H9 (cell line): ENCODE measurements around the gene IGFALS. TPM values are rescaled to one million over a fixed set of nuclear protein-coding genes. Genes with fewer than 3 reads are reported as not detected.

ENCODE experiments used
- DNase-seq: peaks from one replicate; pipeline ENCODE4 v3.0.0-alpha.2; 2017
- H2AFZ ChIP-seq: one replicate; pipeline ENCODE4 v1.6.1; 2013; ENCODE audit warnings: mild to moderate bottlenecking, low read length, control low read depth, moderate library complexity
- H2AK5ac ChIP-seq: 2 replicates; pipeline ENCODE4 v1.6.1; 2013; ENCODE audit warnings: low read length, control low read depth, mixed read lengths; ENCODE audit not compliant: insufficient read length
- H2BK120ac ChIP-seq: one replicate; pipeline ENCODE4 v1.6.1; 2013; ENCODE audit warnings: low read depth, mild to moderate bottlenecking, low read length, control low read depth, inconsistent platforms; ENCODE audit not compliant: poor library complexity, severe bottlenecking
- H2BK12ac ChIP-seq: 2 replicates; pipeline ENCODE4 v1.6.1; 2013; ENCODE audit warnings: low read length, control low read depth, mixed read lengths, low read depth; ENCODE audit not compliant: insufficient read length
- H2BK15ac ChIP-seq: 2 replicates; pipeline ENCODE4 v1.6.1; 2013; ENCODE audit warnings: low read depth, low read length, control low read depth
- H2BK20ac ChIP-seq: one replicate; pipeline ENCODE4 v1.6.1; 2013; ENCODE audit warnings: low read depth, mild to moderate bottlenecking, low read length, control low read depth, inconsistent platforms; ENCODE audit not compliant: poor library complexity, severe bottlenecking
- H2BK5ac ChIP-seq: 2 replicates; pipeline ENCODE4 v1.6.1; 2013; ENCODE audit warnings: low read length, control low read depth, mixed read lengths; ENCODE audit not compliant: insufficient read length
- H3K14ac ChIP-seq: 2 replicates; pipeline ENCODE4 v1.6.1; 2013; ENCODE audit warnings: low read length, control low read depth; ENCODE audit not compliant: insufficient read depth
- H3K18ac ChIP-seq: 2 replicates; pipeline ENCODE4 v1.6.1; 2013; ENCODE audit warnings: low read depth, mild to moderate bottlenecking, mixed read lengths, low read length, control low read depth; ENCODE audit not compliant: insufficient read length
- H3K23ac ChIP-seq: 2 replicates; pipeline ENCODE4 v1.6.1; 2013; ENCODE audit warnings: low read length, control low read depth, mixed read lengths, low read depth; ENCODE audit not compliant: insufficient read length
- H3K23me2 ChIP-seq: 2 replicates; pipeline ENCODE4 v1.6.1; 2013; ENCODE audit warnings: low read depth, mild to moderate bottlenecking, mixed read lengths, low read length, control low read depth; ENCODE audit not compliant: insufficient read length, poor library complexity, severe bottlenecking
- H3K27ac ChIP-seq: 2 replicates; pipeline ENCODE4 v1.5.1; 2013; ENCODE audit warnings: low read length, control low read depth, mixed read lengths, low read depth; ENCODE audit not compliant: insufficient read length
- H3K27me3 ChIP-seq: 2 replicates; pipeline ENCODE4 v1.6.1; 2013; ENCODE audit warnings: low read length, control low read depth, inconsistent platforms; ENCODE audit not compliant: insufficient read depth
- H3K4ac ChIP-seq: 2 replicates; pipeline ENCODE4 v1.6.1; 2013; ENCODE audit warnings: low read depth, mild to moderate bottlenecking, control low read depth, inconsistent platforms, low read length, moderate library complexity
- H3K4me1 ChIP-seq: 2 replicates; pipeline ENCODE4 v1.6.1; 2013; ENCODE audit warnings: low read length, control low read depth, inconsistent platforms; ENCODE audit not compliant: insufficient read depth
- H3K4me2 ChIP-seq: 2 replicates; pipeline ENCODE4 v1.6.1; 2013; ENCODE audit warnings: low read length, control low read depth, mixed read lengths; ENCODE audit not compliant: insufficient read length, insufficient read depth
- H3K56ac ChIP-seq: 2 replicates; pipeline ENCODE4 v1.6.1; 2013; ENCODE audit warnings: low read depth, mild to moderate bottlenecking, mixed read lengths, low read length, control low read depth; ENCODE audit not compliant: insufficient read length
- H3K79me1 ChIP-seq: 2 replicates; pipeline ENCODE4 v1.6.1; 2013; ENCODE audit warnings: low read depth, mild to moderate bottlenecking, moderate library complexity, low read length, control low read depth, inconsistent platforms; ENCODE audit not compliant: insufficient read depth, poor library complexity, severe bottlenecking
- H3K79me2 ChIP-seq: 2 replicates; pipeline ENCODE4 v1.6.1; 2013; ENCODE audit warnings: low read length, control low read depth, inconsistent platforms; ENCODE audit not compliant: insufficient read depth
- H3K9ac ChIP-seq: 2 replicates; pipeline ENCODE4 v1.6.1; 2013; ENCODE audit warnings: low read length, control low read depth, mixed read lengths; ENCODE audit not compliant: insufficient read length; ENCODE audit errors: extremely low read depth
- H3K9me3 ChIP-seq: one replicate; pipeline ENCODE4 v1.6.1; 2013; ENCODE audit warnings: low read depth, low read length, inconsistent platforms; ENCODE audit not compliant: control insufficient read depth
- H3T11ph ChIP-seq: one replicate; pipeline ENCODE4 v1.6.1; 2013; ENCODE audit warnings: mild to moderate bottlenecking, low read length, control low read depth, inconsistent platforms
- H4K20me1 ChIP-seq: one replicate; pipeline ENCODE4 v1.6.1; 2013; ENCODE audit not compliant: control insufficient read depth, insufficient read length, insufficient read depth
- H4K5ac ChIP-seq: 2 replicates; pipeline ENCODE4 v1.6.1; 2013; ENCODE audit warnings: low read depth, mild to moderate bottlenecking, mixed read lengths, low read length, control low read depth; ENCODE audit not compliant: insufficient read length
- H4K8ac ChIP-seq: replicated peaks from 2 replicates; pipeline ENCODE4 v1.6.1; 2013; ENCODE audit warnings: low read length, control low read depth, mixed read lengths, low read depth; ENCODE audit not compliant: insufficient read length
- H4K91ac ChIP-seq: 2 replicates; pipeline ENCODE4 v1.6.1; 2013; ENCODE audit warnings: low read depth, mild to moderate bottlenecking, moderate library complexity, mixed read lengths, low read length, control low read depth; ENCODE audit not compliant: insufficient read length
- H3K27ac Mint-ChIP-seq, 3 experiments: 2 replicates in 2 of 3; 3 replicates in 1 of 3; pipeline ENCODE4 v1.8.0; 2020 to 2021; ENCODE audit warnings: mixed read lengths in 3 of 3, mild to moderate bottlenecking in 1 of 3, moderate library complexity in 1 of 3
- H3K27me3 Mint-ChIP-seq: 2 replicates; pipeline ENCODE4 v1.8.0; 2021; ENCODE audit warnings: low read depth, mild to moderate bottlenecking, moderate library complexity, mixed read lengths
- H3K36me3 Mint-ChIP-seq, 3 experiments: 2 replicates in 2 of 3; 3 replicates in 1 of 3; pipeline ENCODE4 v1.8.0; 2020 to 2021; ENCODE audit warnings: low read depth in 3 of 3, mixed read lengths in 3 of 3; ENCODE audit not compliant: insufficient read depth in 1 of 3
- H3K4me1 Mint-ChIP-seq, 2 experiments: 2 replicates each; pipeline ENCODE4 v1.8.0; 2020; ENCODE audit warnings: mixed read lengths in 2 of 2
- H3K4me3 Mint-ChIP-seq, 2 experiments: 2 replicates in 1 of 2; 3 replicates in 1 of 2; pipeline ENCODE4 v1.8.0; 2020 to 2021; ENCODE audit warnings: mild to moderate bottlenecking in 2 of 2, mixed read lengths in 2 of 2, moderate library complexity in 1 of 2
- H3K9me3 Mint-ChIP-seq, 2 experiments: 2 replicates in 1 of 2; 3 replicates in 1 of 2; pipeline ENCODE4 v1.8.0; 2020; ENCODE audit warnings: mild to moderate bottlenecking in 2 of 2, mixed read lengths in 2 of 2, moderate library complexity in 1 of 2
- CTCF ChIP-seq: fragments of 200-600 bp; sonication (generic); conservative IDR thresholded peaks from 3 replicates; pipeline ENCODE4 v1.8.0; 2021; ENCODE audit warnings: antibody characterized with exemption, mild to moderate bottlenecking
- WGBS: extraction: QIAGEN DNeasy Blood & Tissue Kit; methylation state at CpG from one replicate; pipeline ENCODE4 v1.1.7; 2013; ENCODE audit warnings: missing lambda C conversion rate, low lambda C conversion rate, mixed read lengths; ENCODE audit not compliant: insufficient read length; ENCODE audit errors: extremely low coverage; 5-methylcytosine and 5-hydroxymethylcytosine counted together
- total RNA-seq: library from RNA; stranded (reverse); gene quantifications from 2 replicates; pipeline ENCODE4 v1.2.1, GENCODE V29; 2021

IGFALS gene
- total RNA-seq, 1 experiment from 2014 or later, result not detected

DNA sequence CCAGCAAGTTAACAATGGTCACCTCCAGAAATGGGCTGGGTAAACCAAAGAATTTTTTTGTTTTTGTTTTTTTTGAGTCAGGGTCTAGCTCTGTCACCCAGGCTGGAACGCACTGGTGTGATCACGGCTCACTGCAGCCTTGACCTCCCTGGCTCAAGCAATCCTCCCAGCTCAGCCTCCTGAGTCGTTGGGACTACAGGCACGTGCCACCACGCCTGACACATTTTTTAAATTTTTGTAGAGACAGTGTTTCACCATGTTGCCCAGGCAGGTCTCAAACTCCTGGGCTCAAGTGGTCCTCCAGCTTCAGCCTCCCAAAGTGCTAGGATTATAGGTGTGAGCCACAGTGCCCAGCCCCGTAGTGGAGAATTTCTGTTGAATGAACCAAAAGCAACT lies 12.8 kb downstream of the IGFALS start:
- Histone ChIP-seq H3K9ac (no peak overlapping the region), H4K5ac (no peak overlapping the region), H4K8ac (no peak overlapping the region), H2BK20ac (no peak overlapping the region), H3K56ac (no peak overlapping the region), H3K27ac (no peak overlapping the region), H3K14ac (no peak overlapping the region), H2BK120ac (no peak overlapping the region), H3K23ac (no peak overlapping the region), H4K91ac (no peak overlapping the region), H3K9me3 (no peaks in the 10 kb centered on the region), H3K23me2 (peaks cover 5% of the 10 kb centered on the region), H3K79me1 (peaks cover 5% of the 10 kb centered on the region), H2BK5ac (no peak overlapping the region), H3K27me3 (no peaks in the 10 kb centered on the region), H2BK12ac (no peak overlapping the region), H3K18ac (no peak overlapping the region), H2AK5ac (no peak overlapping the region), H3T11ph (no peak overlapping the region), H3K4ac (no peak overlapping the region), H3K4me1 (no peaks in the 10 kb centered on the region; the same call in 1 of the 2 replicates), H2BK15ac (no peak overlapping the region), H3K79me2 (peaks cover 6% of the 10 kb centered on the region; the same call in 1 of the 2 replicates), H2AFZ (no peak overlapping the region), H4K20me1 (no peaks in the 10 kb centered on the region), H3K4me2 (no peak overlapping the region)
- Mint-ChIP-seq H3K27ac (no peak overlapping the region; a peak in 1 of 7 replicates), H3K4me1 (peaks cover 7 to 14% of the 10 kb centered on the region in 2 experiments), H3K4me3 (peak overlapping the region; percentile 91 to 94; a peak in 4 of 5 replicates), H3K27me3 (peaks cover 2% of the 10 kb centered on the region; the same call in 1 of the 2 replicates), H3K36me3 (peaks cover 1 to 39% (median 11%) of the 10 kb centered on the region in 3 experiments; a peak in 5 of 7 replicates), H3K9me3 (no peaks in the 10 kb centered on the region)
- DNase-seq, result no peak
- TF ChIP-seq CTCF, result no peak
- no CpG with 5 or more reads among the region's 6 CpGs for WGBS
